ENCODE results near the gene ARMH4.

The ARMH4 gene

DNA sequence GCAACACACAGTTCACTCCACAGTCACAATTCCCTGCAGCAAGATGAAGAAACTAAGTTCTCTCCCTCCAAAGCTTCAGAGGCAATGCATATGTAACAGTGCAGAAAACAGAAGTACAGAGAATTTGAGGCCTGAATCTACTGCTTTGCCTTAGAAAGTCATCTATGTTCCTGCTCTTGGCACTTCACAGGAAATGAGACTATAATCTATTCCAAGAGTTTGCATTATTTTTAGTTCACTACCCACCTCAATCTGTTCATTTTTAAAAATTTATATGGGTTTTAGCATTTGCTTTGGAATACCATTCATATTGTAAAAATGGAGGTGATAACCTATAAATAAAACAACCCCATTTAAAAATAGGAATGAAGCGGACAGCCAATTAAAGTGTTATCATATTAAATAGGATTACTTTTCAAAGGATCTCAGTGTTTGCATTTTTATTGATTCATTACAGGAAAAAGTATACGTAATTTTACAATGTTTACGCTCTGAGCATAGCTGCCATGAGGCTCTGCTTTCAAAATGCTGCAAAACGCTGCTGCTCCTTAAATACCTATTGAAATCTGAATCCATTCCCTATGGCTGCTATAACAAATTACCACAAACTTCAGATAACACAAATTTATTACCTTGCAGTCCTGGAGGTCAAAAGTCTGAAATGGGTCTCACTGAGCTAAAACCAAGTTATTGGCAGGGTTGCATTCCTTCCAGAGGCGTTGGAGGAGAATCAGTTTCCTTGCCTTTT is 60.0 kb downstream of the ARMH4 start:
- no peak for TF ChIP-seq CTCF (IDR thresholded peaks at IDR 0.05; ENCODE audit: low read depth, low read length)
- H3K27ac ChIP-seq, result no peak overlapping the region
- no peaks in the 10 kb centered on the region for H3K9me3 ChIP-seq (ENCODE audit: severe bottlenecking)
- no peak for DNase-seq
- no peaks in the 10 kb centered on the region for H3K27me3 ChIP-seq (ENCODE audit: insufficient read depth, low read depth, severe bottlenecking)
- H3K36me3 ChIP-seq, result no peaks in the 10 kb centered on the region
- no peak overlapping the region for H3K4me3 ChIP-seq (ENCODE audit: low read depth, low read length)

DNA sequence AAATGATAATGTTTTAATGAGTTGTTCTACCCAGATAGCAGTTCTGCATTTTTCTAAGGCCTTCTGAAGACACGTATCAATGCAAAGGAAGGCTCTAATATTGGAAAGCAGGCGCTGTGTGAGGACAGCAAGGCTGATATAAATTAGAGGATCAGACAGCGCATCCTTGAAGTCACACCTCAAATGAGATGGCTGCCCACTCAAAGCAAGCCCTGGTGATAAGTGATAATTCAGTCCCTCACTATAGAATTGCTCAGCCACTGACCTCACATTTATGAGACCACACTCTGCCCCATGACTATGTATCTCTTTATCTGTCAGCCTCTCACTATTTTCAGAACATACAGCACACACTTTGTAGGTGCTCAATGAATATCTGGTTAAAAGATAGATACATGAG is 62.4 kb downstream of the ARMH4 start:
- no peaks in the 10 kb centered on the region for H3K36me3 ChIP-seq
- no peaks in the 10 kb centered on the region for H3K27me3 ChIP-seq (ENCODE audit: insufficient read depth, low read depth, severe bottlenecking)
- no peak for TF ChIP-seq CTCF (IDR thresholded peaks at IDR 0.05; ENCODE audit: low read depth, low read length)
- no peak for DNase-seq
- H3K4me3 ChIP-seq (ENCODE audit: low read depth, low read length), result no peak overlapping the region
- H3K9me3 ChIP-seq (ENCODE audit: severe bottlenecking), result no peaks in the 10 kb centered on the region
- H3K27ac ChIP-seq, result no peak overlapping the region

- Histone ChIP-seq H3K27me3 (ENCODE audit: insufficient read depth, low read depth, severe bottlenecking) (no peaks in the 10 kb centered on the region), H3K9me3 (ENCODE audit: severe bottlenecking) (no peaks in the 10 kb centered on the region), H3K36me3 (no peaks in the 10 kb centered on the region), H3K27ac (no peak overlapping the region), H3K4me3 (ENCODE audit: low read depth, low read length) (no peak overlapping the region)
- DNase-seq, result no peak
- TF ChIP-seq CTCF (IDR thresholded peaks at IDR 0.05; ENCODE audit: low read depth, low read length), result no peak
These were observed 63.1 kb downstream of the ARMH4 start for GRCh38 chr14:58088961-58089360.

- peak overlapping the region; percentile 55 for H3K27ac ChIP-seq
- no peaks in the 10 kb centered on the region for H3K9me3 ChIP-seq (ENCODE audit: severe bottlenecking)
- no peaks in the 10 kb centered on the region for H3K27me3 ChIP-seq (ENCODE audit: insufficient read depth, low read depth, severe bottlenecking)
- TF ChIP-seq CTCF (IDR thresholded peaks at IDR 0.05; ENCODE audit: low read depth, low read length), result no peak
- DNase-seq, result no peak
- no peak overlapping the region for H3K4me3 ChIP-seq (ENCODE audit: low read depth, low read length)
- no peaks in the 10 kb centered on the region for H3K36me3 ChIP-seq
These were observed 66.1 kb downstream of the ARMH4 start for GRCh38 chr14:58085877-58086276.

DNA sequence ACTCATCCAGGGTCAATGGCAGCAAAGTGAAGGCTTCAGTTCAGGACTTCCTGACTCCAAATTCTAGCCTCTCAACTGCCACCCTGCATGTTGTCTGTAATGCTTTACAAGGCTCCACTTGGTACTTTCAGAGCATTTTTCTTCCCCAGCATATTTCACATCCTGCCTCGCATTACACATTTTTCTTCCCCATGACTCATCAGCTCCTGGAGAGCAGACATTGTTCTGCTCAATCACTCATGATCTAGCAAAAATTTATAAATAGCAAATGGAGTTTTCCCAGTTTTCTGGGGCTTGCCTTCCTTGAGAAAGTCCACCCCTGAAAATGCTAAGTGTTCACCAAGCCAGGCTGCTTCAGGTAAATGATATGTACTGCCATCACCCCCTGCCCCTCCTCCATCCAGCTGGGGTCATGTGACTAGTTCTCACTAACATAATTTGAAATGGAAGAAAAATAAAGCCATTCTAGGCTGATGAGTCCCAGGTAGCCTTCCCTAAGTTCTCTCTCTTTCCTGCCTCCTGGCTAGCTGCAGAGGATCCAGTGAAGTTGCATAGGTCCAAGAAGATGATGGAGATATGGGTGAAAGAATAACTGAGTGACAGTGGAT is 69.4 kb downstream of the ARMH4 start:
- Histone ChIP-seq H3K4me3 (ENCODE audit: low read depth, low read length) (no peak overlapping the region), H3K27ac (no peak overlapping the region), H3K9me3 (ENCODE audit: severe bottlenecking) (no peaks in the 10 kb centered on the region), H3K36me3 (no peaks in the 10 kb centered on the region), H3K27me3 (ENCODE audit: insufficient read depth, low read depth, severe bottlenecking) (no peaks in the 10 kb centered on the region)
- TF ChIP-seq CTCF (IDR thresholded peaks at IDR 0.05; ENCODE audit: low read depth, low read length), result no peak
- no peak for DNase-seq

Measured in WERI-Rb-1 (cell line).